Activated B cell treated with CpG ODN at 0.5 μM for 24 hours (primary cell): ENCODE data around the gene MYLK. TPM values are rescaled to one million over a fixed set of nuclear protein-coding genes. Genes with fewer than 3 reads are reported as not detected.

Experiments used
- ATAC-seq: fragments of 200-7000 bp; cut with Tn5 transposase; one replicate; pipeline ENCODE4 v1.10.0; 2021; ENCODE audit warnings: low read depth, mild to moderate bottlenecking, moderate library complexity
- CTCF ChIA-PET: fragments of 350-600 bp; sonication (Branson Sonifier 250); formaldehyde crosslinking; loops from one replicate; lab custom pipeline; 2021; ENCODE audit warnings: antibody characterized with exemption; lab: Charles Lee
- POLR2A ChIA-PET: fragments of 350-600 bp; sonication (Branson Sonifier 250); formaldehyde crosslinking; loops from one replicate; lab custom pipeline; 2021; ENCODE audit warnings: antibody characterized with exemption; lab: Charles Lee
- DNase-seq: peaks from one replicate; pipeline ENCODE4 v3.0.0; 2022
- H3K27ac Mint-ChIP-seq: one replicate; pipeline ENCODE4 v1.8.0; 2020; ENCODE audit warnings: mixed read lengths
- H3K27me3 Mint-ChIP-seq: one replicate; pipeline ENCODE4 v1.8.0; 2021; ENCODE audit warnings: mixed read lengths
- H3K36me3 Mint-ChIP-seq: one replicate; pipeline ENCODE4 v1.8.0; 2021; ENCODE audit warnings: low read depth, mixed read lengths
- H3K4me1 Mint-ChIP-seq: one replicate; pipeline ENCODE4 v1.8.0; 2021; ENCODE audit warnings: mixed read lengths
- H3K4me3 Mint-ChIP-seq: one replicate; pipeline ENCODE4 v1.8.0; 2020; ENCODE audit warnings: mild to moderate bottlenecking, mixed read lengths
- H3K9me3 Mint-ChIP-seq: one replicate; pipeline ENCODE4 v1.8.0; 2020; ENCODE audit warnings: mixed read lengths
- CTCF ChIP-seq: fragments of 200-600 bp; IDR thresholded peaks from one replicate; pipeline ENCODE4 v1.8.0; 2022; ENCODE audit warnings: antibody characterized with exemption, mild to moderate bottlenecking
- intact Hi-C: fragments of 100-400 bp; cut with micrococcal nuclease; formaldehyde crosslinking; loops from one replicate; pipeline ENCODE4 v1.15.1; 2024
- total RNA-seq: library from RNA; stranded (reverse); gene quantifications from 2 replicates; pipeline ENCODE4 v1.2.3, GENCODE V29; 2022

The MYLK gene
- total RNA-seq, 1 donor from 2014 or later, result not detected

- ChIA-PET CTCF (no interaction called here), POLR2A (no interaction called here)
- H3K4me1 Mint-ChIP-seq, result no peaks in the 10 kb centered on the region
- H3K4me3 Mint-ChIP-seq, result no peak overlapping the region
- H3K27ac Mint-ChIP-seq, result no peak overlapping the region
- peaks cover 5% of the 10 kb centered on the region for H3K27me3 Mint-ChIP-seq
- TF ChIP-seq CTCF, result no peak
- intact Hi-C loops, result no loop called here
- no peaks in the 10 kb centered on the region for H3K9me3 Mint-ChIP-seq
- DNase-seq (no peak), ATAC-seq (no peak)
- no peaks in the 10 kb centered on the region for H3K36me3 Mint-ChIP-seq
Measured at GRCh38 chr3:123685780-123686179, 198.4 kb downstream of the MYLK start.

GRCh38 chr3:123684636-123685035 is 199.5 kb downstream of the MYLK start:
- H3K4me1 Mint-ChIP-seq, result no peaks in the 10 kb centered on the region
- no peak for ATAC-seq
- no peak for TF ChIP-seq CTCF
- POLR2A ChIA-PET, result no interaction called here
- H3K27ac Mint-ChIP-seq, result no peak overlapping the region
- H3K9me3 Mint-ChIP-seq, result no peaks in the 10 kb centered on the region
- intact Hi-C loops, result no loop called here
- CTCF ChIA-PET, result no interaction called here
- no peaks in the 10 kb centered on the region for H3K36me3 Mint-ChIP-seq
- H3K4me3 Mint-ChIP-seq, result no peak overlapping the region
- peaks cover 10% of the 10 kb centered on the region for H3K27me3 Mint-ChIP-seq
- no peak for DNase-seq

DNA sequence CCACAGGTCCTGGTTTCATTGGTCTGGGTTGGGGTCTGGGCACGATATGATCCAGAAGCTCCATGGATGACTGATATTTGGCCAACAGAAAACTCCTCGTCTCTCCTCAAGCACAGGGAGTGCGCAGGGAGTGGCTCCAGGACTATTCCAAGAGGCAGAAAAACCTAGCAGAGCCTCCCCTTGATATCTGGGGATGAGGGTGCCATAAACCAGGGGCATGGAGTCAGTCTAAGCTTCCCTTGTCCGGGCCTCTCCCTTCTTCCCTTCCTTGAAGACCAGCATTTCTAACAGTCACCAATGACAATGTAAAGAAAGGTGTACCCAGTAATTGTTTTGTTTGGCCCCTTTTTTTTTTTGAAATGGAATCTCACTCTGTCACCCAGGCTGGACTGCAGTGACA is 199.9 kb downstream of the MYLK start:
- CTCF ChIA-PET, result no interaction called here
- no peak for ATAC-seq
- intact Hi-C loops, result no loop called here

DNA sequence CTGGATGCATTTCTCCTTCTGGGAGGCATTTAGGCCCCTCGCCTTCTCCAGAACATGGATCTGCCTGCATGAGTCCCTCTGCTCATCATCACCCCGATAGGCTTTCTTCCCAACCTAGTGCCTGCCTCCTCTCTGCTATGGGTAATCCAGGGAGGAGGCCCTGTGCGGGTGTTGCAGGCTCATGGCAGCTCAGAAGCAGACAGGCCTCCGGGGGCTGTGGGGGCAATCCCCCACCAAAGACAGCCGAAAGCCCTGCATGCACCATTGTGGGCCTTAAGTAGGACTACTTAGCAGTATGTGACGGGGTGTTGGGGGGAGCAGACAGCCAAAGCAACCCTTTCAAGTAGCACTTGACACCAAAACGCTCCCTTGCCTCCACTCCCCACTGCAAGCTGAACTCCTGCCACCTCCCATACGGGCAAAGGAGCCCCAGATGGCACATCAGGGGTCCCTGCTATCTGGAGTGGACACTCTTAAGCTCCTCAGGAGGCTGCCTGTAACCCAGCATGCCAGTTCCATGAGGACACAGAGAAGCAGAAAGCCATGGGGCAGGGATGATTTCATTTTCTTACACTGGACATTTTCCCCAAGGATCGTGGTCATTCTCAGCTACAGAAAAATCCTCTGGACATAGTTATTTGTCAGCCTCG is 200.5 kb downstream of the MYLK start:
- no peaks in the 10 kb centered on the region for H3K36me3 Mint-ChIP-seq
- ChIA-PET POLR2A (no interaction called here), CTCF (no interaction called here)
- H3K4me3 Mint-ChIP-seq, result no peak overlapping the region
- H3K27ac Mint-ChIP-seq, result no peak overlapping the region
- intact Hi-C loops, result no loop called here
- peaks cover 10% of the 10 kb centered on the region for H3K27me3 Mint-ChIP-seq
- no peak for TF ChIP-seq CTCF
- no peak for DNase-seq
- H3K4me1 Mint-ChIP-seq, result no peaks in the 10 kb centered on the region
- no peaks in the 10 kb centered on the region for H3K9me3 Mint-ChIP-seq
- ATAC-seq, result no peak

More for the DNA sequence above, 199.9 kb downstream of the MYLK start:
- H3K36me3 Mint-ChIP-seq, result no peaks in the 10 kb centered on the region
- no peak for DNase-seq
- H3K4me3 Mint-ChIP-seq, result no peak overlapping the region
- no peak overlapping the region for H3K27ac Mint-ChIP-seq
- TF ChIP-seq CTCF, result no peak
- H3K9me3 Mint-ChIP-seq, result no peaks in the 10 kb centered on the region
- POLR2A ChIA-PET, result no interaction called here
- no peaks in the 10 kb centered on the region for H3K4me1 Mint-ChIP-seq
- H3K27me3 Mint-ChIP-seq, result peaks cover 10% of the 10 kb centered on the region

- H3K4me1 Mint-ChIP-seq, result no peaks in the 10 kb centered on the region
- no peak for TF ChIP-seq CTCF
- ChIA-PET POLR2A (no interaction called here), CTCF (no interaction called here)
- H3K36me3 Mint-ChIP-seq, result no peaks in the 10 kb centered on the region
- peaks cover 5% of the 10 kb centered on the region for H3K27me3 Mint-ChIP-seq
- no peak overlapping the region for H3K4me3 Mint-ChIP-seq
- no peak for ATAC-seq
- DNase-seq, result no peak
- H3K9me3 Mint-ChIP-seq, result no peaks in the 10 kb centered on the region
- no peak overlapping the region for H3K27ac Mint-ChIP-seq
- intact Hi-C loops, result no loop called here
Measured at GRCh38 chr3:123682781-123683504, 201.2 kb downstream of the MYLK start.
